Astrocyte (in vitro differentiated cells and primary cell): ENCODE measurements around the gene EXO5. TPM values are rescaled to one million over a fixed set of nuclear protein-coding genes. Genes with fewer than 3 reads are reported as not detected.

Source experiments
- DNase-seq: peaks from one replicate; pipeline ENCODE4 v3.0.0-alpha.2; 2010; ENCODE audit warnings: low read depth
- FAIRE-seq: peaks from 2 replicates; lab custom pipeline; 2011; peaks lifted over from hg19 to GRCh38; lab: Jason Lieb, UNC
- H2AFZ ChIP-seq: 2 replicates; pipeline ENCODE4 v1.6.0; 2012; ENCODE audit warnings: low read depth, low read length, inconsistent platforms
- H3K27ac ChIP-seq: 2 replicates; pipeline ENCODE4 v1.5.1; 2011; ENCODE audit warnings: low read depth, low read length, inconsistent platforms
- H3K27me3 ChIP-seq: 2 replicates; pipeline ENCODE4 v1.6.0; 2011; ENCODE audit warnings: low read length, inconsistent platforms; ENCODE audit not compliant: insufficient read depth
- H3K36me3 ChIP-seq: 2 replicates; pipeline ENCODE4 v1.5.1; 2011; ENCODE audit warnings: low read length, inconsistent platforms; ENCODE audit not compliant: insufficient read depth
- H3K4me1 ChIP-seq: 2 replicates; pipeline ENCODE4 v1.5.1; 2011; ENCODE audit warnings: low read length, inconsistent platforms; ENCODE audit not compliant: insufficient read depth
- H3K4me2 ChIP-seq: 2 replicates; pipeline ENCODE4 v1.6.0; 2012; ENCODE audit warnings: low read length, inconsistent platforms
- H3K4me3 ChIP-seq: 2 replicates; pipeline ENCODE4 v1.5.1; 2011; ENCODE audit warnings: low read depth, mild to moderate bottlenecking, low read length, inconsistent platforms; ENCODE audit not compliant: insufficient read depth
- H3K79me2 ChIP-seq: 2 replicates; pipeline ENCODE4 v1.6.0; 2012; ENCODE audit warnings: mild to moderate bottlenecking, low read length, inconsistent platforms; ENCODE audit not compliant: insufficient read depth
- H3K9ac ChIP-seq: 2 replicates; pipeline ENCODE4 v1.6.0; 2012; ENCODE audit warnings: mild to moderate bottlenecking, low read length, inconsistent platforms
- H3K9me3 ChIP-seq: 2 replicates; pipeline ENCODE4 v1.5.1; 2012; ENCODE audit warnings: low read depth, mild to moderate bottlenecking, low read length, inconsistent platforms; ENCODE audit not compliant: insufficient read depth
- H4K20me1 ChIP-seq: 2 replicates; pipeline ENCODE4 v1.6.0; 2012; ENCODE audit warnings: low read length, inconsistent platforms; ENCODE audit not compliant: insufficient read depth
- H3K27ac Mint-ChIP-seq: one replicate; pipeline ENCODE4 v1.8.0; 2021; ENCODE audit warnings: mild to moderate bottlenecking, mixed read lengths; ENCODE audit not compliant: unreplicated experiment
- H3K27me3 Mint-ChIP-seq: one replicate; pipeline ENCODE4 v1.8.0; 2021; ENCODE audit warnings: low read depth, mixed read lengths; ENCODE audit not compliant: unreplicated experiment
- H3K36me3 Mint-ChIP-seq: one replicate; pipeline ENCODE4 v1.8.0; 2021; ENCODE audit warnings: low read depth, mixed read lengths; ENCODE audit not compliant: unreplicated experiment
- H3K4me1 Mint-ChIP-seq: one replicate; pipeline ENCODE4 v1.8.0; 2021; ENCODE audit warnings: low read depth, mixed read lengths; ENCODE audit not compliant: unreplicated experiment
- H3K4me3 Mint-ChIP-seq: one replicate; pipeline ENCODE4 v1.8.0; 2021; ENCODE audit warnings: mild to moderate bottlenecking, moderate library complexity, mixed read lengths; ENCODE audit not compliant: unreplicated experiment
- H3K9me3 Mint-ChIP-seq: one replicate; pipeline ENCODE4 v1.8.0; 2021; ENCODE audit warnings: mild to moderate bottlenecking, mixed read lengths; ENCODE audit not compliant: unreplicated experiment
- EZH2 ChIP-seq: IDR thresholded peaks from 2 replicates; pipeline ENCODE4 v1.6.1; 2012; ENCODE audit warnings: mild to moderate bottlenecking, low read length, inconsistent platforms; ENCODE audit not compliant: insufficient read depth
- total RNA-seq: library from RNA; stranded (reverse); gene quantifications from 2 replicates; pipeline ENCODE4 v1.2.1, GENCODE V29; 2021
- TF ChIP-seq, protein P1 (sequence below): IDR thresholded peaks from 2 replicates; pipeline ENCODE4 v1.5.1; 2011; ENCODE audit warnings: low read depth, mild to moderate bottlenecking, inconsistent platforms, low read length, moderate library complexity; ENCODE audit not compliant: insufficient read depth

Gene EXO5
- total RNA-seq, 1 donor from 2014 or later = 6.5 TPM

DNA sequence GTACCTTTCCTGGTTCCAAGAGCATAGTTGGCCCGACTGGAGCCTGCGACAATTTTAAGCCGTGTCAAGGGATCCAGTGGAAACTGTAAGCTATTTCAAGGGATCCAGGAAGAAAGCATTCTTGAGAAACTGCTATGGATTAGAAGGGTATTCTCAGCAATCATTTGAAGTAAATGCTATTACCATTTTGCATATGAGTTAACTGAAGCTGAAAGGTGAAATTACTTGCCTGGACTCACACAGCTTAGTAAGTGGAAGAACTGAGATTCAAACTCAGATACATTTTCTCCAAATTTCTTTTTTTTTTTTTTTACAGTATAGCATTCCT is 23.5 kb downstream of the EXO5 start:
- peak overlapping the region; percentile 98 for H2AFZ ChIP-seq
- H3K4me1 ChIP-seq = peaks cover 8% of the 10 kb centered on the region
- Mint-ChIP-seq H3K9me3 (peaks cover 1% of the 10 kb centered on the region), H3K4me1 (peaks cover 3% of the 10 kb centered on the region), H3K36me3 (no peaks in the 10 kb centered on the region), H3K27ac (peak overlapping the region; percentile 87), H3K4me3 (peak overlapping the region; percentile 99), H3K27me3 (peaks cover 9% of the 10 kb centered on the region)
- H3K9ac ChIP-seq = peak overlapping the region; percentile 84
- H3K4me3 ChIP-seq = peak overlapping the region; percentile 93
- H3K27ac ChIP-seq = peak overlapping the region; percentile 78
- FAIRE-seq (no peak), DNase-seq (no peak)
- H3K36me3 ChIP-seq = no peaks in the 10 kb centered on the region
- peaks cover 4% of the 10 kb centered on the region for H3K79me2 ChIP-seq
- H4K20me1 ChIP-seq = no peaks in the 10 kb centered on the region
- peak overlapping the region; percentile 99 for H3K4me2 ChIP-seq
- H3K27me3 ChIP-seq = no peaks in the 10 kb centered on the region
- H3K9me3 ChIP-seq = no peaks in the 10 kb centered on the region
- TF ChIP-seq, protein P1, sequence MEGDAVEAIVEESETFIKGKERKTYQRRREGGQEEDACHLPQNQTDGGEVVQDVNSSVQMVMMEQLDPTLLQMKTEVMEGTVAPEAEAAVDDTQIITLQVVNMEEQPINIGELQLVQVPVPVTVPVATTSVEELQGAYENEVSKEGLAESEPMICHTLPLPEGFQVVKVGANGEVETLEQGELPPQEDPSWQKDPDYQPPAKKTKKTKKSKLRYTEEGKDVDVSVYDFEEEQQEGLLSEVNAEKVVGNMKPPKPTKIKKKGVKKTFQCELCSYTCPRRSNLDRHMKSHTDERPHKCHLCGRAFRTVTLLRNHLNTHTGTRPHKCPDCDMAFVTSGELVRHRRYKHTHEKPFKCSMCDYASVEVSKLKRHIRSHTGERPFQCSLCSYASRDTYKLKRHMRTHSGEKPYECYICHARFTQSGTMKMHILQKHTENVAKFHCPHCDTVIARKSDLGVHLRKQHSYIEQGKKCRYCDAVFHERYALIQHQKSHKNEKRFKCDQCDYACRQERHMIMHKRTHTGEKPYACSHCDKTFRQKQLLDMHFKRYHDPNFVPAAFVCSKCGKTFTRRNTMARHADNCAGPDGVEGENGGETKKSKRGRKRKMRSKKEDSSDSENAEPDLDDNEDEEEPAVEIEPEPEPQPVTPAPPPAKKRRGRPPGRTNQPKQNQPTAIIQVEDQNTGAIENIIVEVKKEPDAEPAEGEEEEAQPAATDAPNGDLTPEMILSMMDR = no peak
- no peak for TF ChIP-seq EZH2

DNA sequence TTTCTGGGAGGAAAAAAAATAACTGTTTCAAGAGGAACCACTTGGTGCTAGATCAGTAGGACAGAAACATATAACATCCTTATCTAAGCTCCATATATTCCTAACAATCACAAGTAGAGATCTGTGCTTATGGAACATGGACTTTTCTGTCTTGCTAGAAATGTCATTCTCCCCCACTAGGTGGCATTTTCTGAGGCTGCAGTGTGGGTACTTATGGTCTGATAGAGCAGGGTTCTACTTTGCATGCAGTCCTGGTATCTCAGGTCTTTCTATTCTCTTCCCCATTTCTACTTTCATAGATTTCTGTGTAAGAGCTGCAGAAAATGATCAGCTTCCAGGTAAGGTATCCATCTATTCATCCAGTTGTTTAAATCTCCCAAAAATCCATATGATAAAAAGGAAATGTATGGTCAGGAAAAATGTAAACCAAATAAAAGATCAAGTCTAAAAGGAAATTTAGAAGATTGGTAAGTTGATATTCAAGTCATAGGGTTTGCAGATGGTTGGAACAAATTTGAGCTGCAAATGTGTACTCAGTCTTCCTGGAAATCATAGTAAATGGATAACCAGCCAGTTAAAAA is 24.4 kb downstream of the EXO5 start:
- Mint-ChIP-seq H3K36me3 (no peaks in the 10 kb centered on the region), H3K4me1 (peaks cover 3% of the 10 kb centered on the region), H3K27ac (no peak overlapping the region), H3K9me3 (peaks cover 1% of the 10 kb centered on the region), H3K27me3 (peaks cover 7% of the 10 kb centered on the region), H3K4me3 (peak overlapping the region; percentile 12)
- Histone ChIP-seq H3K79me2 (peaks cover 4% of the 10 kb centered on the region), H3K4me3 (no peak overlapping the region), H3K27me3 (no peaks in the 10 kb centered on the region), H2AFZ (no peak overlapping the region), H3K4me1 (peaks cover 8% of the 10 kb centered on the region), H3K9ac (no peak overlapping the region), H4K20me1 (no peaks in the 10 kb centered on the region), H3K36me3 (no peaks in the 10 kb centered on the region), H3K4me2 (peak overlapping the region; percentile 99), H3K9me3 (no peaks in the 10 kb centered on the region), H3K27ac (no peak overlapping the region)
- FAIRE-seq = no peak
- peak; percentile 34 for DNase-seq
- TF ChIP-seq, protein P1 = peak; percentile 70
- no peak for TF ChIP-seq EZH2

DNA sequence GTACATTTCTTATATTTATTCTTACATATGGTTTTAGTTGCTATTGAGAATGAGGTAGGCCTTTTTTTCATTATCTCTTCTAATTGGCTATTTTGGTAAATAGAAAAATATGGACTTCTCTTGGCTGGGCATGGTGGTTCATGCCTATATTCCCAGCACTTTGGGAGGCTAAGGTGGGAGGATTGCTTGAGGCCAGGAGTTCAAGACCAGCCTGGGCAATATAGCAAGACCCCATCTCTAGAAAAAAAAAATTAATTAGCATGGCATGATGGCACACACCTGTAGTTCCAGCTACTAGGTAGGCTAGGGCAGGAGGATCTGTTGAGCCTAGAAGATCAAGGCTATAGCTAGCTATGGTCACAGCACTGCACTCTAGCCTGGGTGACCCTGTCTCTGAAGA is 26.0 kb downstream of the EXO5 start:
- Histone ChIP-seq H3K9me3 (no peaks in the 10 kb centered on the region), H3K27ac (no peak overlapping the region), H3K4me1 (peaks cover 8% of the 10 kb centered on the region), H3K4me3 (no peak overlapping the region), H3K27me3 (no peaks in the 10 kb centered on the region), H2AFZ (no peak overlapping the region), H4K20me1 (no peaks in the 10 kb centered on the region), H3K4me2 (no peak overlapping the region), H3K9ac (no peak overlapping the region), H3K79me2 (peaks cover 4% of the 10 kb centered on the region), H3K36me3 (no peaks in the 10 kb centered on the region)
- FAIRE-seq (no peak), DNase-seq (no peak)
- H3K4me3 Mint-ChIP-seq = no peak overlapping the region
- no peaks in the 10 kb centered on the region for H3K9me3 Mint-ChIP-seq
- no peaks in the 10 kb centered on the region for H3K27me3 Mint-ChIP-seq
- TF ChIP-seq, protein P1 = no peak
- no peak for TF ChIP-seq EZH2
- no peaks in the 10 kb centered on the region for H3K36me3 Mint-ChIP-seq
- peaks cover 3% of the 10 kb centered on the region for H3K4me1 Mint-ChIP-seq
- H3K27ac Mint-ChIP-seq = no peak overlapping the region
